GM11168 (cell line): ENCODE data around the gene CDH23.

Source experiments
- in situ Hi-C: fragments of 300-500 bp; cut with MboI; formaldehyde crosslinking; loops from one replicate; pipeline ENCODE4 v1.12.0; 2022; ENCODE audit warnings: low sequenced_read_pairs; ENCODE audit not compliant: unreplicated experiment

CDH23 gene

GRCh38 chr10:71458387-71458786, 61.7 kb downstream of the CDH23 start:
- in situ Hi-C loops, result no loop called here

- in situ Hi-C loops, result no loop called here
These were observed 62.8 kb downstream of the CDH23 start for GRCh38 chr10:71459513-71459912.

- in situ Hi-C loops, result no loop called here
These were observed 63.9 kb downstream of the CDH23 start for GRCh38 chr10:71460615-71461014.

- in situ Hi-C loops, result no loop called here
These were observed 64.7 kb downstream of the CDH23 start for GRCh38 chr10:71461457-71461856.

- in situ Hi-C loops, result no loop called here
These were observed 65.6 kb downstream of the CDH23 start for GRCh38 chr10:71462062-71462935.

GRCh38 chr10:71463111-71463510, 66.4 kb downstream of the CDH23 start:
- in situ Hi-C loops, result no loop called here

GRCh38 chr10:71465551-71466252, 69.0 kb downstream of the CDH23 start:
- in situ Hi-C loops, result no loop called here

GRCh38 chr10:71466330-71466729, 69.6 kb downstream of the CDH23 start:
- in situ Hi-C loops, result no loop called here

- in situ Hi-C loops, result no loop called here
These were observed 70.4 kb downstream of the CDH23 start for GRCh38 chr10:71467161-71467560.

GRCh38 chr10:71467569-71468362, 71.0 kb downstream of the CDH23 start:
- in situ Hi-C loops, result no loop called here

GRCh38 chr10:71468363-71469094, 71.8 kb downstream of the CDH23 start:
- in situ Hi-C loops, result no loop called here

- in situ Hi-C loops, result no loop called here
These were observed 74.3 kb downstream of the CDH23 start for GRCh38 chr10:71471006-71471405.

- in situ Hi-C loops, result no loop called here
These were observed 75.2 kb downstream of the CDH23 start for GRCh38 chr10:71471957-71472365.

GRCh38 chr10:71472466-71472865, 75.7 kb downstream of the CDH23 start:
- in situ Hi-C loops, result no loop called here

- in situ Hi-C loops, result no loop called here
These were observed 76.2 kb downstream of the CDH23 start for GRCh38 chr10:71472912-71473311.

GRCh38 chr10:71473671-71474599, 77.2 kb downstream of the CDH23 start:
- in situ Hi-C loops, result no loop called here

- in situ Hi-C loops, result no loop called here
These were observed 78.1 kb downstream of the CDH23 start for GRCh38 chr10:71474702-71475242.

GRCh38 chr10:71475243-71475871, 78.6 kb downstream of the CDH23 start:
- in situ Hi-C loops, result no loop called here
